GM10248 (cell line): Measurements from ENCODE around the gene RBBP7.

Experiments
- CTCF ChIA-PET: fragments of 300-600 bp; sonication (Branson Sonifier 250); formaldehyde crosslinking; extraction: SDS; loops from one replicate; lab custom pipeline; 2021; ENCODE audit warnings: antibody characterized with exemption; lab: Yijun Ruan, JAX
- POLR2A ChIA-PET: fragments of 350-650 bp; sonication (Branson Sonifier 250); formaldehyde crosslinking; extraction: SDS; loops from one replicate; lab custom pipeline; 2020; ENCODE audit warnings: antibody characterized with exemption; lab: Yijun Ruan, JAX
- DNase-seq: peaks from one replicate; pipeline ENCODE4 v3.0.0; 2012; ENCODE audit errors: extremely low spot score
- CTCF ChIP-seq: IDR thresholded peaks from 2 replicates; pipeline ENCODE4 v1.5.1; 2012; ENCODE audit warnings: mild to moderate bottlenecking, low read depth; ENCODE audit errors: extremely low read depth, missing control alignments, control extremely low read depth

The RBBP7 gene

DNA sequence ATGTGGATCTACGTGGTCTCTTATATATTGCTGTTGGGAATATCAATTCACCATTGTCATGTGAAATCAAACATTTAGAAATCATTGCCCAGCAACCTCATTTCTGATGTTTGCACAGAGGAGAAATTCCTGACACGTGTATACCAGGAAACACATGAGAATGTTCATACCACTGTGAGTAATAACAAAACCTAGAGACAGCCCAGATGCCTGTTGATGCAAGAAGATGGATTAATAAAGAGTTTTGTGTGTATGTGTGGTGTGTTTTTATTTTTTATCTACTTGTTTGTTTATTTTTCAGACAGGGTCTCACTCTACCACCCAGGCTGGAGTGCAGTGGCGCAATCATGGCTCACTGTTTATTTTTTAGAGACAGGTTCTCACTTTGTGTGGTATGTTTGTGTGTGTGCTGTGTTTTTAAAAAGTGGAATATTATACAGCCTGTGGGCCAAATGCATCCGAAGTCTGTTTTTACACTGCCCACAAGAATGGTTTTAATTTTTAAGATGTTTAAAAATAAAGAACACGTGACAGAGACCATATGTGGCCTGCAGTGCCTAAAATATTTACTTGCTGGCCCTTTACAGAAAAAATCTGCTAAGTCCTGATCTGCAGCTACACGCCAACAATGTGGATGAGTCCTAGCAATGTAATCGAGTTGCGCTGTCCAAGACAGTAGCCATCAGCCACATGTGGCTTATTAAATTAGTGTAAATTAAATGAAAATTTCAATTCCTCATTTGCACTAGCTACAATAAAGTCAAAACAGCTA lies 44.7 kb downstream of the RBBP7 start:
- no peak for DNase-seq
- no peak for TF ChIP-seq CTCF
- ChIA-PET POLR2A (no interaction called here), CTCF (interaction anchor here (0.7 to 2.6 kb wide), 12 partner anchors 10 to 226 kb away, joined by 3 to 26 read pairs (median 4); no protein-coding TSS in a partner anchor)

GRCh38 chrX:16822723-16823122 lies 47.4 kb downstream of the RBBP7 start:
- CTCF ChIA-PET: interaction anchor here (2.1 kb wide), 1 partner anchor 60 kb away, joined by 7 read pairs; no protein-coding TSS in a partner anchor
- no peak for TF ChIP-seq CTCF
- POLR2A ChIA-PET: no interaction called here
- DNase-seq: no peak

DNA sequence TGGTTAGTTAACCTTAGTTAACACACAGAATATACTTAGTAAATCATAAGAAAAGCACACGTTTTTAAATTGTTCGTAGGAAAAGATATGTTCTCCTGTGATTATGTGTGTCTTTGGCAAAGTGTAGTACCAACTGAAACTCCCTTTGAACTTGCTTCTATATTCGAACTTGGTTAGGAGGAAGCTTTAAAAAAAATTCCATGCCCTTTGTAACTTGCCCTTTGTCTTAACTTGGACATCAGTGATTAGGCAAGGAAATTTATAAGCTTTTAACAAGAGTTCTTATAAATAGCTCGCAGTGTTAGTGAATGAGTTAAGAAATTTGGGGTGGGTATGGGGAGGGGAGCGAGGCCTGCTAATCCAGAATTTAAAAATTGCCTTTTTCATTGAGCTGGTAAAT lies 50.5 kb downstream of the RBBP7 start:
- CTCF ChIA-PET: interaction anchor here (1.6 kb wide), 1 partner anchor 227 kb away, joined by 6 read pairs; no protein-coding TSS in a partner anchor
- POLR2A ChIA-PET: no interaction called here
- DNase-seq: no peak
- no peak for TF ChIP-seq CTCF

- POLR2A ChIA-PET: no interaction called here
- no peak for DNase-seq
- CTCF ChIA-PET: interaction anchor here (0.7 kb wide), 1 partner anchor 11 kb away, joined by 3 read pairs; no protein-coding TSS in a partner anchor
- no peak for TF ChIP-seq CTCF
Measured at GRCh38 chrX:16814597-16814996, 55.6 kb downstream of the RBBP7 start.

- DNase-seq: no peak
- ChIA-PET POLR2A (interaction anchor here (0.6 kb wide), 1 partner anchor 10 kb away, joined by 3 read pairs; no protein-coding TSS in a partner anchor), CTCF (interaction anchor here (1.0 to 2.2 kb wide), 5 partner anchors 17 to 66 kb away, joined by 3 to 6 read pairs (median 5); no protein-coding TSS in a partner anchor)
- TF ChIP-seq CTCF: no peak
Measured at GRCh38 chrX:16807976-16808542, 62.1 kb downstream of the RBBP7 start.

GRCh38 chrX:16807548-16807947 lies 62.6 kb downstream of the RBBP7 start:
- ChIA-PET POLR2A (interaction anchor here (0.6 kb wide), 1 partner anchor 10 kb away, joined by 3 read pairs; no protein-coding TSS in a partner anchor), CTCF (interaction anchor here (0.6 to 2.2 kb wide), 7 partner anchors 10 to 66 kb away, joined by 3 to 6 read pairs (median 4); no protein-coding TSS in a partner anchor)
- DNase-seq: no peak
- no peak for TF ChIP-seq CTCF
